ENCODE results near the gene AEN.
A peak's percentile ranks its signal among the peaks of the same experiment; 100 is the strongest.
"Not testable (repeated sequence)": the region's sequence is repeated elsewhere in the genome, so short reads cannot be mapped to it uniquely, and the experiment has no call there.

Gene AEN

GRCh38 chr15:88625943-88626741, 5.0 kb downstream of the AEN start:
- no peak overlapping the region for H3K27ac ChIP-seq
- no peak for TF ChIP-seq ZFX (IDR thresholded peaks at IDR 0.05)
- TF ChIP-seq CTCF (conservative IDR thresholded peaks at IDR 0.05), result no peak

- no peak overlapping the region for H3K27ac ChIP-seq
- TF ChIP-seq CTCF (conservative IDR thresholded peaks at IDR 0.05) (no peak), ZFX (IDR thresholded peaks at IDR 0.05) (no peak)
Measured at GRCh38 chr15:88627463-88627862, 6.3 kb downstream of the AEN start.

- H3K27ac ChIP-seq, result no peak overlapping the region
- TF ChIP-seq CTCF (conservative IDR thresholded peaks at IDR 0.05), result no peak
- no peak for TF ChIP-seq ZFX (IDR thresholded peaks at IDR 0.05)
Measured at GRCh38 chr15:88628018-88628654, 7.0 kb downstream of the AEN start.

- no peak overlapping the region for H3K27ac ChIP-seq
Measured at GRCh38 chr15:88629071-88629470, 7.9 kb downstream of the AEN start.

GRCh38 chr15:88630141-88630721, 9.1 kb downstream of the AEN start:
- peak overlapping the region; percentile 48 for H3K27ac ChIP-seq
- TF ChIP-seq ZFX (IDR thresholded peaks at IDR 0.05), result no peak

More at GRCh38 chr15:88629071-88629470, 7.9 kb downstream of the AEN start:
- no peak for TF ChIP-seq CTCF (conservative IDR thresholded peaks at IDR 0.05)
- TF ChIP-seq ZFX (IDR thresholded peaks at IDR 0.05), result no peak

- TF ChIP-seq ZFX (IDR thresholded peaks at IDR 0.05), result no peak
- TF ChIP-seq CTCF (conservative IDR thresholded peaks at IDR 0.05), result no peak
- peak overlapping the region; percentile 48 for H3K27ac ChIP-seq
Measured at GRCh38 chr15:88630798-88631463, 9.8 kb downstream of the AEN start.

- TF ChIP-seq ZFX (IDR thresholded peaks at IDR 0.05) (no peak), CTCF (conservative IDR thresholded peaks at IDR 0.05) (no peak)
Measured at GRCh38 chr15:88631464-88632028, 10.4 kb downstream of the AEN start.

GRCh38 chr15:88632797-88633196, 11.7 kb downstream of the AEN start:
- not testable (repeated sequence) for H3K27ac ChIP-seq

More at GRCh38 chr15:88631464-88632028, 10.4 kb downstream of the AEN start:
- peak overlapping the region; percentile 48 for H3K27ac ChIP-seq

Measured in C4-2B (cell line).